LNCaP clone FGC (cell line): ENCODE data around the gene SELENOI.
"Not testable (repeated sequence)": the region's sequence is repeated elsewhere in the genome, so short reads cannot be mapped to it uniquely, and the experiment has no call there.

Experiments used
- DNase-seq: peaks from one replicate; pipeline ENCODE4 v3.0.0-alpha.2; 2011; ENCODE audit warnings: low read depth
- H3K4me3 ChIP-seq: 2 replicates; pipeline ENCODE4 v1.5.1; 2011; ENCODE audit warnings: mild to moderate bottlenecking, low read depth, low read length, control low read depth
- TF ChIP-seq, protein P1 (sequence below): IDR thresholded peaks from 2 replicates; pipeline ENCODE4 v1.5.1; 2012; ENCODE audit warnings: mild to moderate bottlenecking; ENCODE audit not compliant: control insufficient read depth, insufficient read depth; ENCODE audit errors: extremely low read depth

SELENOI gene

DNA sequence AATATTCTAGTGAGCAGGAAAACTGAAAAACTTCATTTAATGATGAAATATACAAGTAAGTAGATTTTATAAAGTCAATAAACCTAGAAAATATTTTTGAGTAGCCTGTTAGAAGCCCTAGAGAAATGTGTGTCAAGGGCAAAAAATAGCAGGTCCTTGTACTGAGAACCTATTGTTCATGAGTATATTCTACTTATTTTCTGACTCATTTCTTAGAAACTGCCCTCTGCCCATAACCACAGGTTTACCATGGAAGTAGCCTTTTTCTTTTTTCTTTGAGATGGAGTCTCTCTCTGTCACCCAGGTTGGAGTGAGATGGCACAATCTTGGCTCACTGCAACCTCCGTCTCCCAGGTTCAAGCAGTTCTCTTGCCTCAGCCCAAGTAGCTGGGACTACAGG, 19.4 kb upstream of the SELENOI start:
- TF ChIP-seq, protein P1, sequence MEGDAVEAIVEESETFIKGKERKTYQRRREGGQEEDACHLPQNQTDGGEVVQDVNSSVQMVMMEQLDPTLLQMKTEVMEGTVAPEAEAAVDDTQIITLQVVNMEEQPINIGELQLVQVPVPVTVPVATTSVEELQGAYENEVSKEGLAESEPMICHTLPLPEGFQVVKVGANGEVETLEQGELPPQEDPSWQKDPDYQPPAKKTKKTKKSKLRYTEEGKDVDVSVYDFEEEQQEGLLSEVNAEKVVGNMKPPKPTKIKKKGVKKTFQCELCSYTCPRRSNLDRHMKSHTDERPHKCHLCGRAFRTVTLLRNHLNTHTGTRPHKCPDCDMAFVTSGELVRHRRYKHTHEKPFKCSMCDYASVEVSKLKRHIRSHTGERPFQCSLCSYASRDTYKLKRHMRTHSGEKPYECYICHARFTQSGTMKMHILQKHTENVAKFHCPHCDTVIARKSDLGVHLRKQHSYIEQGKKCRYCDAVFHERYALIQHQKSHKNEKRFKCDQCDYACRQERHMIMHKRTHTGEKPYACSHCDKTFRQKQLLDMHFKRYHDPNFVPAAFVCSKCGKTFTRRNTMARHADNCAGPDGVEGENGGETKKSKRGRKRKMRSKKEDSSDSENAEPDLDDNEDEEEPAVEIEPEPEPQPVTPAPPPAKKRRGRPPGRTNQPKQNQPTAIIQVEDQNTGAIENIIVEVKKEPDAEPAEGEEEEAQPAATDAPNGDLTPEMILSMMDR = no peak
- no peak overlapping the region for H3K4me3 ChIP-seq
- no peak for DNase-seq

GRCh38 chr2:26327291-26328272, 18.4 kb upstream of the SELENOI start:
- TF ChIP-seq, protein P1 = no peak
- H3K4me3 ChIP-seq = no peak overlapping the region
- DNase-seq = no peak

DNA sequence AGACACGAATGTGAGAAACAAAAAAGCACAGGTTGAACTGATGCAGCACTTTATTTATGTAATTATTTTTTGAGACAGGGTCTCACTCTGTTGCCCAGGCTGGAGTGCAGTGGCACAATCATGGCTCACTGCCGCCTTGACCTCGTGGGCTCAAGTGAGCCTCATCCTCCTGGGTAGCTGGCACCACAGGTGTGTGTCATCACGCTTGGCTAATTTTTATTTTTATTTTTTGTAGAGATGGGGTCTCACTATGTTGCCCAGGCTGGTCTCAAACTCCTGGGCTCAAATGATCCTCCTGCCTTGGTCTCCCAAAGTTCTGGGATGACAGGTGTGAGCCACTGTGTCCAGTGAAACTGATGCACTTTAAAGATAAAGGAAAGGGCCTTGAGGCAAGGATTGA, 16.9 kb upstream of the SELENOI start:
- not testable (repeated sequence) for DNase-seq, H3K4me3 ChIP-seq

GRCh38 chr2:26330114-26330549, 15.8 kb upstream of the SELENOI start:
- H3K4me3 ChIP-seq = no peak overlapping the region
- peak; percentile 50 for DNase-seq

DNA sequence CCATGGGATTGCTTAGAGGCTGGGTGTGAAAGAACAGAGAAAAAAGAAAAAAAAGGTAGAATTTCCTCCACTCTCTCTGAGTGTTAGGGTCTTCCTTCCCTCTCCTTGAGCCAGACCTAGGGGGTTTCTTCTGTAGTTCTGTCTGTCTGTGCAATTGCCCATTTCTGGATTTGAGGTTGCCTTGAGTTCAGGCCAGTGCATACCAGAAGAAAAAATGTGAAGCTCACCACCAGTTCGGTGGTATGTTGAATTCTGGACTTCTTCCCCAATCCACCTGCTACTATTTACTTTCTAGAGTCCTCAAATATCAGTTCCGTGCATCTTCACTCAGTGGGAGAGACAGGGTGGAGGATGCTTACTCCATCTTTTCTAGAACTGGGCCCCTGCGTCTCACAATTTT, 15.3 kb upstream of the SELENOI start:
- no peak overlapping the region for H3K4me3 ChIP-seq
- TF ChIP-seq, protein P1 = no peak
- no peak for DNase-seq

More at GRCh38 chr2:26330114-26330549, 15.8 kb upstream of the SELENOI start:
- TF ChIP-seq, protein P1 = peak; percentile 87

DNA sequence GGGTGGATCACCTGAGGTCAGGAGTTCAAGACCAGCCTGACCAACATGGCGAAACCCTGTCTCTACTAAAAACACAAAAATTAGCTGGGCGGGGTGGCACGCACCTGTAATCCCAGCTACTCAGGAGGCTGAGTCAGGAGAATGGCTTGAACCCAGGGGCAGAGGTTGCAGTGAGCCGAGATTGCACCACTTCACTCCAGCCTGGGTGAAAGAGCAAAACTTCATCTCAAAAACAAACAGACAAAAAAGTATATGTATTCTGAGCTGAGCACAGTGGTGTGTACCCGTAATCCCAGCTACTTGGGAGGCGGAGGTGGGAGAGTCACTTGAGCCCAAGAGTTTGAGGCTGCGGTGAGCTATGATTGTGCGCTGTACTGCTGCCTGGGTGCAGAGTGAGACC, 14.6 kb upstream of the SELENOI start:
- not testable (repeated sequence) for DNase-seq, H3K4me3 ChIP-seq

DNA sequence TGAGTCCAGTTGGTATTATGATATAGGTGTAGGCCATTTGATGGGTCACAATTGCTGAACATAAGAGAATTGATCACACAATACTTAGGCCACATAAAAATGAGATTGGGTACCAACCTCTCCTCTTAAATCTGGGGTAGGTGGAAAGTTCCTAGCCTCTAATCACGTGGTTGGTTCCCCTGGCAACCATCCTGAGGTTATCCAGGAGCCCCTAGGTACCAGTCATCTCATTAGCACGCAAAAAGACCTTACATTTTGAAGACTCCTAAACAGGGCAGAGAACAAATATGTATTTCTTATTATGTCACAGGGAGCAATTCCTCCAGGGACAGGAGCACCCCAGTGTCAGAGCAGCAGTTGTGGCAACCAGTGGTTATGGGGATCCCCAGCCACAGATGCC, 12.7 kb upstream of the SELENOI start:
- no peak overlapping the region for H3K4me3 ChIP-seq
- DNase-seq = no peak
- TF ChIP-seq, protein P1 = no peak

GRCh38 chr2:26335231-26335630, 10.7 kb upstream of the SELENOI start:
- TF ChIP-seq, protein P1 = no peak
- no peak overlapping the region for H3K4me3 ChIP-seq
- no peak for DNase-seq
